HEK293 (cell line): Measurements from ENCODE around the gene FOXC1.

Source experiments
- CTCF ChIA-PET: fragments of 350-600 bp; formaldehyde crosslinking; extraction: SDS; loops from one replicate; lab custom pipeline; 2021; ENCODE audit warnings: antibody characterized with exemption; lab: Yijun Ruan, JAX
- POLR2A ChIA-PET: fragments of 300-600 bp; formaldehyde crosslinking; extraction: SDS; loops from one replicate; lab custom pipeline; 2020; ENCODE audit warnings: antibody characterized with exemption, inconsistent platforms; lab: Yijun Ruan, JAX
- H3K27ac ChIP-seq: fragments of 200-500 bp; sonication (Bioruptor generic); 2 replicates; pipeline ENCODE4 v1.5.1; 2014; ENCODE audit warnings: low read depth, low read length, control low read depth, inconsistent platforms; ENCODE audit errors: extremely low read depth
- H3K36me3 ChIP-seq, 2 experiments: fragments of 200-500 bp in 1 of 2; sonication (Bioruptor generic) in 1 of 2; 1 replicate in 1 of 2; 2 replicates in 1 of 2; pipeline ENCODE4 v1.5.1; 2014 to 2017; ENCODE audit warnings: inconsistent platforms in 2 of 2, low read length in 2 of 2; ENCODE audit not compliant: control insufficient read depth in 2 of 2, insufficient read depth in 1 of 2
- H3K4me1 ChIP-seq: fragments of 200-500 bp; sonication (Bioruptor generic); 2 replicates; pipeline ENCODE4 v1.5.1; 2014; ENCODE audit warnings: mild to moderate bottlenecking, low read length, inconsistent platforms; ENCODE audit not compliant: control insufficient read depth, insufficient read depth
- H3K4me3 ChIP-seq: 2 replicates; pipeline ENCODE4 v1.5.1; 2011; ENCODE audit warnings: low read depth, mild to moderate bottlenecking, control low read depth, low read length, moderate library complexity
- H3K9me3 ChIP-seq: fragments of 200-500 bp; sonication (Bioruptor generic); 2 replicates; pipeline ENCODE4 v1.5.1; 2014; ENCODE audit warnings: low read depth, low read length, inconsistent platforms; ENCODE audit not compliant: control insufficient read depth, insufficient read depth
- AEBP2 ChIP-seq: fragments of 450-650 bp; formaldehyde crosslinking; IDR thresholded peaks from 2 replicates; pipeline ENCODE4 v1.5.1; 2016; ENCODE audit warnings: missing biosample characterization, missing genetic modification characterization, borderline replicate concordance
- KLF8 ChIP-seq: fragments of 450-650 bp; formaldehyde crosslinking; IDR thresholded peaks from 2 replicates; pipeline ENCODE4 v1.5.1; 2016; ENCODE audit warnings: missing biosample characterization, missing genetic modification characterization
- MYNN ChIP-seq: fragments of 450-650 bp; formaldehyde crosslinking; IDR thresholded peaks from 2 replicates; pipeline ENCODE4 v1.5.1; 2016; ENCODE audit warnings: missing biosample characterization, missing genetic modification characterization, borderline replicate concordance
- OVOL3 ChIP-seq: fragments of 450-650 bp; formaldehyde crosslinking; IDR thresholded peaks from 2 replicates; pipeline ENCODE4 v1.5.1; 2016; ENCODE audit warnings: missing biosample characterization, missing genetic modification characterization
- RBAK ChIP-seq: fragments of 450-650 bp; formaldehyde crosslinking; IDR thresholded peaks from 2 replicates; pipeline ENCODE4 v1.5.1; 2016; ENCODE audit warnings: missing biosample characterization, missing genetic modification characterization
- REST ChIP-seq: fragments of 450-650 bp; formaldehyde crosslinking; IDR thresholded peaks from 2 replicates; pipeline ENCODE4 v1.5.1; 2016; ENCODE audit warnings: missing biosample characterization, missing genetic modification characterization
- SP2 ChIP-seq: fragments of 450-650 bp; formaldehyde crosslinking; IDR thresholded peaks from 2 replicates; pipeline ENCODE4 v1.5.1; 2016; ENCODE audit warnings: missing biosample characterization, missing genetic modification characterization
- YY2 ChIP-seq: fragments of 450-650 bp; formaldehyde crosslinking; IDR thresholded peaks from 2 replicates; pipeline ENCODE4 v1.5.1; 2016; ENCODE audit warnings: missing biosample characterization, missing genetic modification characterization
- ZNF175 ChIP-seq: fragments of 450-650 bp; formaldehyde crosslinking; IDR thresholded peaks from 2 replicates; pipeline ENCODE4 v1.5.1; 2016; ENCODE audit warnings: missing biosample characterization, missing genetic modification characterization
- ZNF2 ChIP-seq: fragments of 450-650 bp; formaldehyde crosslinking; IDR thresholded peaks from 2 replicates; pipeline ENCODE4 v1.5.1; 2016; ENCODE audit warnings: missing biosample characterization, missing genetic modification characterization
- ZNF223 ChIP-seq: fragments of 450-650 bp; formaldehyde crosslinking; IDR thresholded peaks from 2 replicates; pipeline ENCODE4 v1.5.1; 2016; ENCODE audit warnings: missing biosample characterization, missing genetic modification characterization
- ZNF274 ChIP-seq, 2 experiments: fragments of 200-500 bp in 1 of 2; fragments of 450-650 bp in 1 of 2; sonication (Bioruptor generic) in 1 of 2; formaldehyde crosslinking in 1 of 2; IDR thresholded peaks; 2 replicates each; pipeline versions ENCODE4 v1.5.1 to v1.6.1; 2014 to 2016; ENCODE audit warnings: borderline replicate concordance in 1 of 2, inconsistent platforms in 1 of 2, low read length in 1 of 2, missing biosample characterization in 1 of 2, missing genetic modification characterization in 1 of 2
- ZNF324 ChIP-seq: fragments of 450-650 bp; formaldehyde crosslinking; IDR thresholded peaks from 2 replicates; pipeline ENCODE4 v1.5.1; 2016; ENCODE audit warnings: missing biosample characterization, missing genetic modification characterization
- ZNF426 ChIP-seq: fragments of 450-650 bp; formaldehyde crosslinking; IDR thresholded peaks from 2 replicates; pipeline ENCODE4 v1.5.1; 2017; ENCODE audit warnings: missing biosample characterization, missing genetic modification characterization, mild to moderate bottlenecking, inconsistent platforms, moderate library complexity
- ZNF433 ChIP-seq: fragments of 450-650 bp; formaldehyde crosslinking; IDR thresholded peaks from 2 replicates; pipeline ENCODE4 v1.5.1; 2016; ENCODE audit warnings: missing biosample characterization, missing genetic modification characterization, low read depth
- ZNF48 ChIP-seq: fragments of 450-650 bp; formaldehyde crosslinking; IDR thresholded peaks from 2 replicates; pipeline ENCODE4 v1.5.1; 2016; ENCODE audit warnings: missing biosample characterization, missing genetic modification characterization
- ZNF501 ChIP-seq: fragments of 450-650 bp; formaldehyde crosslinking; IDR thresholded peaks from 2 replicates; pipeline ENCODE4 v1.5.1; 2016; ENCODE audit warnings: missing biosample characterization, missing genetic modification characterization
- ZXDB ChIP-seq: fragments of 450-650 bp; formaldehyde crosslinking; IDR thresholded peaks from 2 replicates; pipeline ENCODE4 v1.5.1; 2016; ENCODE audit warnings: missing biosample characterization, missing genetic modification characterization

Gene FOXC1

GRCh38 chr6:1576711-1577110 lies 33.0 kb upstream of the FOXC1 start:
- ChIA-PET POLR2A (no interaction called here), CTCF (interaction anchor here (0.6 to 1.1 kb wide), 3 partner anchors 55 to 1058 kb away, joined by 3 read pairs; no protein-coding TSS in a partner anchor)
- Histone ChIP-seq H3K36me3 (no peaks in the 10 kb centered on the region), H3K9me3 (no peaks in the 10 kb centered on the region), H3K27ac (no peak overlapping the region), H3K4me1 (no peaks in the 10 kb centered on the region), H3K4me3 (no peak overlapping the region)
- TF ChIP-seq RBAK (tag by site-specific recombination) (no peak), ZNF223 (tag by site-specific recombination) (no peak), SP2 (tag by site-specific recombination) (no peak), ZNF175 (tag by site-specific recombination) (no peak), YY2 (tag by site-specific recombination) (no peak), ZNF48 (tag by site-specific recombination) (no peak), AEBP2 (tag by site-specific recombination) (no peak), KLF8 (tag by site-specific recombination) (no peak), ZNF433 (tag by site-specific recombination) (no peak), ZNF426 (tag by site-specific recombination) (no peak), ZNF501 (no peak), REST (no peak), ZNF2 (tag by site-specific recombination) (no peak), ZNF324 (tag by site-specific recombination) (no peak)

- no peak overlapping the region for H3K27ac ChIP-seq
- TF ChIP-seq OVOL3 (tag by site-specific recombination) (no peak), MYNN (tag by site-specific recombination) (no peak), ZXDB (tag by site-specific recombination) (no peak), ZNF274 (IDR thresholded peaks at IDR 0.05; ENCODE audit: low read length) (no peak), ZNF274 (tag by site-specific recombination; IDR thresholded peaks at IDR 0.05; ENCODE audit: borderline replicate concordance) (no peak), ZNF433 (tag by site-specific recombination) (no peak)
- TF ChIP-seq, all 188 proteins: peak for 0
- H3K9me3 ChIP-seq = no peaks in the 10 kb centered on the region
- no peaks in the 10 kb centered on the region for H3K4me1 ChIP-seq
- no peak overlapping the region for H3K4me3 ChIP-seq
- ChIA-PET CTCF (interaction anchor here (0.6 to 1.1 kb wide), 2 partner anchors 56 to 633 kb away, joined by 3 read pairs; no protein-coding TSS in a partner anchor), POLR2A (no interaction called here)
- no peaks in the 10 kb centered on the region for H3K36me3 ChIP-seq
Observed at GRCh38 chr6:1577146-1577680, 32.5 kb upstream of the FOXC1 start.
